MM.1S (cell line): ENCODE results near the gene LMOD1.

Source experiments
- EZH2 ChIP-seq: fragments of 300-600 bp; sonication (generic); optimal IDR thresholded peaks from 2 replicates; pipeline ENCODE3; 2017; ENCODE audit warnings: low read depth, mild to moderate bottlenecking, antibody characterized with exemption, low read length, mixed read lengths
- TF ChIP-seq, protein P1 (sequence below): fragments of 300-600 bp; sonication (generic); IDR thresholded peaks from 2 replicates; pipeline ENCODE4 v1.5.1; 2016; ENCODE audit warnings: antibody characterized with exemption, low read length, mixed read lengths

DNA sequence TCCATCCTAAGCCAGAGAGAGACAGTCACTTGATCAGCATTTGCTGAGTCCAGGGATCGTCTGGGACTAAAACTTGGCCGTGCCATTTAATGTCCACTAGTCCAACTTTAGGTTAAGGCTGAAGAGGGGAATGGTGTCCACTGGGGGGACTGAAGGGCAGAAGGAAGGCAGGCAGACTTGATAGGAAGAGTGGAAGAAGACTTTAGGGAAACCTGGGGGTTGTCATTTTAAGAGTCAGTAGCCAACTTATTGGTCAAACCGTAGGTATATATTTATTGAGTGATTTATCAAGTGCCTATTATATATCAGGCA is 1.3 kb upstream of the LMOD1 start:
- TF ChIP-seq, protein P1, sequence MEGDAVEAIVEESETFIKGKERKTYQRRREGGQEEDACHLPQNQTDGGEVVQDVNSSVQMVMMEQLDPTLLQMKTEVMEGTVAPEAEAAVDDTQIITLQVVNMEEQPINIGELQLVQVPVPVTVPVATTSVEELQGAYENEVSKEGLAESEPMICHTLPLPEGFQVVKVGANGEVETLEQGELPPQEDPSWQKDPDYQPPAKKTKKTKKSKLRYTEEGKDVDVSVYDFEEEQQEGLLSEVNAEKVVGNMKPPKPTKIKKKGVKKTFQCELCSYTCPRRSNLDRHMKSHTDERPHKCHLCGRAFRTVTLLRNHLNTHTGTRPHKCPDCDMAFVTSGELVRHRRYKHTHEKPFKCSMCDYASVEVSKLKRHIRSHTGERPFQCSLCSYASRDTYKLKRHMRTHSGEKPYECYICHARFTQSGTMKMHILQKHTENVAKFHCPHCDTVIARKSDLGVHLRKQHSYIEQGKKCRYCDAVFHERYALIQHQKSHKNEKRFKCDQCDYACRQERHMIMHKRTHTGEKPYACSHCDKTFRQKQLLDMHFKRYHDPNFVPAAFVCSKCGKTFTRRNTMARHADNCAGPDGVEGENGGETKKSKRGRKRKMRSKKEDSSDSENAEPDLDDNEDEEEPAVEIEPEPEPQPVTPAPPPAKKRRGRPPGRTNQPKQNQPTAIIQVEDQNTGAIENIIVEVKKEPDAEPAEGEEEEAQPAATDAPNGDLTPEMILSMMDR: no peak
- TF ChIP-seq EZH2: no peak
